ENCODE measurements around the gene PCF11. TPM values are rescaled to one million over a fixed set of nuclear protein-coding genes. Genes with fewer than 3 reads are reported as not detected.

Gene PCF11
- total RNA-seq, 1 donor from 2014 or later: 42.5 TPM

DNA sequence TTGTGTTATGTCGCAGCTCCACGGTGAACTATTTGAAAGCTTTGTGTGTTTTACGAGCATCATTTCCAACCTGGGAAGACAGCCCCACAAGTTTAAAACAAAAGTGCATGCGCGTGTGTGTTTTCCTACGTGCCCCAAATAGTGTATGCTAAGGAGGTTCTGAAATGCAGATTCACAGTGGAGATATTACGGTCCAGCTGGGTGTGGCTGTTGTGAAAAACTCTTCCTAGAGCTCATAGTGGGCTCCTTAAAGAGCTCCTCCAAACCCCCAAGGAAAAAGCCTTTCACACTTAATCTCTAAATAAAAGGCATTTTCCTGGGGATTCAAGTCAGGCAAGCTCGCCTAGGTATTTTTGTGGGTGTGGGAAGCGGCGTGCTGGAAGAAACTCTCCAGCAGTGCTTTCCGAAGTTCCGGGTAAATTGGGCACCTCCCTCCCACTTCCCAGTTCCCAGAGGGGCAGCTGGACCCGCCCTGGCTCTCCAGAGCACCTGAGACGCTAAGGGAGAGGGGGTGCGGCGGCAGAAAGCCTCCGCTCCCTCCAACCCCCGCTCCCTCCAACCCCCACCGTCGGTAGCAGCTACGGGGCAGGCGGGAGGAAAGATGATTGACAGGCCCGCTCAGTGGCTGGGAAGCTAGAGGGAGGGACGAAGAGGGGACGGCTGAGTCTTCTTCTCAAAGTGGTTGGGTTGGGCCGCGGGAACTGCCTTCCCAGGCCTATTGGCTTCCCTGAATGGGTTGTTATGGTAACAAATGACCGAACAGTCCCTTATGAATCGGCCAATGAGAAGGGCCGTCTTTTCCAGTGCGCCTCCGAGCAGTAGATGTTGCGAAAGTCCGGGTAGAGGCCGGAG is 561 bp upstream of the PCF11 start:
- Histone ChIP-seq H3K27me3 (ENCODE audit: control insufficient read depth, insufficient read depth, low read length) (no peaks in the 10 kb centered on the region), H3K36me3 (ENCODE audit: control insufficient read depth, insufficient read depth, low read length) (no peaks in the 10 kb centered on the region), H3K4me3 (ENCODE audit: low read depth, low read length) (peak overlapping the region; percentile 58)
- peak; percentile 100 for DNase-seq (ENCODE audit: low read depth)
- TF ChIP-seq, protein P1, sequence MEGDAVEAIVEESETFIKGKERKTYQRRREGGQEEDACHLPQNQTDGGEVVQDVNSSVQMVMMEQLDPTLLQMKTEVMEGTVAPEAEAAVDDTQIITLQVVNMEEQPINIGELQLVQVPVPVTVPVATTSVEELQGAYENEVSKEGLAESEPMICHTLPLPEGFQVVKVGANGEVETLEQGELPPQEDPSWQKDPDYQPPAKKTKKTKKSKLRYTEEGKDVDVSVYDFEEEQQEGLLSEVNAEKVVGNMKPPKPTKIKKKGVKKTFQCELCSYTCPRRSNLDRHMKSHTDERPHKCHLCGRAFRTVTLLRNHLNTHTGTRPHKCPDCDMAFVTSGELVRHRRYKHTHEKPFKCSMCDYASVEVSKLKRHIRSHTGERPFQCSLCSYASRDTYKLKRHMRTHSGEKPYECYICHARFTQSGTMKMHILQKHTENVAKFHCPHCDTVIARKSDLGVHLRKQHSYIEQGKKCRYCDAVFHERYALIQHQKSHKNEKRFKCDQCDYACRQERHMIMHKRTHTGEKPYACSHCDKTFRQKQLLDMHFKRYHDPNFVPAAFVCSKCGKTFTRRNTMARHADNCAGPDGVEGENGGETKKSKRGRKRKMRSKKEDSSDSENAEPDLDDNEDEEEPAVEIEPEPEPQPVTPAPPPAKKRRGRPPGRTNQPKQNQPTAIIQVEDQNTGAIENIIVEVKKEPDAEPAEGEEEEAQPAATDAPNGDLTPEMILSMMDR (IDR thresholded peaks at IDR 0.05; ENCODE audit: insufficient read depth, low read length, poor library complexity, severe bottlenecking): no peak

DNA sequence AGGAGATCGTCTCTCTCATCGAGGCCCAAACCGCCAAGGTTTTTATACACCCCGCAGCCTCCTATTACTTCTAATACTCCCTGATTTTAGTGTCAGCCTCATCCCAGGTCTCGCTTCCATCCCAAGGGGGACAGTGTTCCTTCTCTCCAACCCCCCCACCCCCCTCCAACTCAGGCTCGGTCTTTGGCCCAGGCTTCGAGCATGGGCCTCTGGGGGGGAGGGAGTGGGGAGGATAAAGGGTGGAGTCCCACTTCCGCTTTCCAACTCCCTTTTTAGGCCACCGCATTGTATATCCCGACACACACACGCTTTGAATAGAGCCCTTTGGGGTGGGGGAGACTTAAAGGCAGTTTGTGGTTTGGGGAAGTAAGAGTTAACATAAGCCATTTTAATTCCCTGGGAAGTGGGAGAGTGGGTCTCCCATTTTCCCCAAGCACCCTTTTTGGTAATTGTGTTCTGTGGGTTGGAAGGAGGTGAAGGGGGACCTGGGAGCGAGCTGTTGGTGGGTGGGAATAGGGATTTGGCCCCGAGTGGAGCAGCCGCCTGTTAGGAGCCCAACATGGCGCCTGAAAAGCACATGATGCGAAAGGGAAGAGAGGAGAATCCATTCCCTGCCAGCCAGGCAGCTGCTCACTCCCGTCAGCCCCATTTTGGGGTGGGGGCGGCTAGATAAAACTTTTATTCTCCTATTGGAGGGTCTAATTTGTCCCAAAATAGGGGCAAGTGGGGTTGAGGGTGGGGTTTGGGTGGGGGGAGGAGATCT is 844 bp downstream of the PCF11 start:
- no peak for DNase-seq (ENCODE audit: low read depth)
- H3K27me3 ChIP-seq (ENCODE audit: control insufficient read depth, insufficient read depth, low read length): no peaks in the 10 kb centered on the region
- H3K36me3 ChIP-seq (ENCODE audit: control insufficient read depth, insufficient read depth, low read length): no peaks in the 10 kb centered on the region
- peak overlapping the region; percentile 51 for H3K4me3 ChIP-seq (ENCODE audit: low read depth, low read length)
- TF ChIP-seq, protein P1 (IDR thresholded peaks at IDR 0.05; ENCODE audit: insufficient read depth, low read length, poor library complexity, severe bottlenecking): no peak

DNA sequence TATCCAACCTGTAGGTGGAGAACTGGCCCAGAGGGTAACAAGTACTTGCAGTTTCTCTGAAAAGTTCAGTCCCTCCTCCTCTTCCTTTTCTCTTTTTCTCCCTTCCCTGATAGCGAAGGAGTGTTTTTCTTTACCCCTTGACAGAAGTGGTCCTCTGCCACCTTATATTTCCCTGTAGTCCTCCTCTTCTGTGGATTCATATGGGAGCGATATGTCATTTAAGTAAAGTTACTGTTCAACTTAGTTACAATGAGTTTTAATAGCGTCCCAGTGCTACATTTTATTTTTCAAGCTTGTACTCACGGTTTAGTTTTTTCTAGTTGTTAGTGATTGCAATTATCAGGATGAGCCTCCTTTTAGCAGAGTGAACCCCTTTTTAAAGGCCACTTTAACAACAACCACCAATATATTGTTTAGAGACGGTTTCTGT is 1.4 kb downstream of the PCF11 start:
- DNase-seq (ENCODE audit: low read depth): no peak
- TF ChIP-seq, protein P1 (IDR thresholded peaks at IDR 0.05; ENCODE audit: insufficient read depth, low read length, poor library complexity, severe bottlenecking): no peak

DNA sequence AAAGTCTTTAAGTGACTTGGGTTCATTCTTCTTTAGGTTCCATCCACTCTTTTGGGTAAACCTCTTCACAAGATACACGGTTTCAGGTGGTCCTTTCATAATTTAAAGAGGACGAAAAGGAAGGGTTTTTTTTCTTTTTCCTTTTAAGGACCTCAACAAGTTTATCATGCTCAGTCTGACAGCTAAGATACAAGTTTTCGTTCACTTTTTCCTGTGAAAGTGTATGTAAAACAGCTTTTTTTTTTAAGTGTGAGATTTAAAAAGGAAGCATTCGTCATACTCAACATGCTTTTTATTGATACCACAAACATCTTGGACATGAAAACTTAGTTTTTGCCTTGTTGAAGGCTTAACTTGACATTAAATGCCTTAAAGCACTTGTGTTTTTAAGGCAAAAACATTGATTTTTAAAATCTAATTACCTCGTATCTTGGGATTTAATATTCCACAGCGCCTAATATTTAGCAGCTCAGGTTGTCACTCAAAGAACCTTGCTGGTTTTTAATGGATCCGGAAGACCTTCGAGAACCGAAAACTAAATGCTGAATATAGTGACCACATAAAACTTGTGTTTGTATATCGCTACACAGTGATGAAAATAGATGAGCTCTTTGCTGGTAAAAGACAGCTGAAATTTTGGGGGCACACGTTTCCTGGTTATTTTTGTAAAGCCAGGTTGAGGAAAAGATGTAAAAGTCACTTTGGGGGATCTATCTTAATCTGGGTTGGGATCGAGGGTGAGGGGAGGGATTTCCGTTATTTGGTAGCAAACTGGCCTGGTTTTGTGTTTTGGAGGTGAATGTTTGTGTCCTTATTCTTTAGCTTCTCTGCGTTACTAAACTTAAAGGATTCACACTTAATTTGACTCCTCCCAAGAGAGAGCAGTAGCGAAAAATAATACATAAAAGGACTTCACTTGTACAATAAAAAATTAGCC is 2.3 kb downstream of the PCF11 start:
- no peaks in the 10 kb centered on the region for H3K27me3 ChIP-seq (ENCODE audit: control insufficient read depth, insufficient read depth, low read length)
- TF ChIP-seq, protein P1 (IDR thresholded peaks at IDR 0.05; ENCODE audit: insufficient read depth, low read length, poor library complexity, severe bottlenecking): no peak
- H3K36me3 ChIP-seq (ENCODE audit: control insufficient read depth, insufficient read depth, low read length): no peaks in the 10 kb centered on the region
- DNase-seq (ENCODE audit: low read depth): no peak
- H3K4me3 ChIP-seq (ENCODE audit: low read depth, low read length): peak overlapping the region; percentile 51

More for the DNA sequence above, 1.4 kb downstream of the PCF11 start:
- Histone ChIP-seq H3K36me3 (ENCODE audit: control insufficient read depth, insufficient read depth, low read length) (no peaks in the 10 kb centered on the region), H3K4me3 (ENCODE audit: low read depth, low read length) (peak overlapping the region; percentile 51), H3K27me3 (ENCODE audit: control insufficient read depth, insufficient read depth, low read length) (no peaks in the 10 kb centered on the region)
